ENCODE measurements around the gene MBD3. TPM values are rescaled to one million over a fixed set of nuclear protein-coding genes. Genes with fewer than 3 reads are reported as not detected.

Gene MBD3
- total RNA-seq, 1 donor from 2014 or later = 106 TPM

- no peaks in the 10 kb centered on the region for H3K9me3 Mint-ChIP-seq (ENCODE audit: unreplicated experiment)
Measured at GRCh38 chr19:1584500-1585242, 8.0 kb downstream of the MBD3 start.

GRCh38 chr19:1582201-1582600 lies 10.5 kb downstream of the MBD3 start:
- TF ChIP-seq CTCF (IDR thresholded peaks at IDR 0.05; ENCODE audit: partially characterized antibody, unreplicated experiment) = no peak
- H3K36me3 Mint-ChIP-seq (ENCODE audit: unreplicated experiment) = peaks cover 5% of the 10 kb centered on the region
- H3K9me3 Mint-ChIP-seq (ENCODE audit: unreplicated experiment) = no peaks in the 10 kb centered on the region

More at GRCh38 chr19:1584500-1585242, 8.0 kb downstream of the MBD3 start:
- H3K36me3 Mint-ChIP-seq (ENCODE audit: unreplicated experiment) = peaks cover 5% of the 10 kb centered on the region
- H3K27ac Mint-ChIP-seq (ENCODE audit: unreplicated experiment) = no peak overlapping the region
- no peak overlapping the region for H3K4me3 Mint-ChIP-seq (ENCODE audit: unreplicated experiment)
- H3K4me1 Mint-ChIP-seq (ENCODE audit: low read depth, unreplicated experiment) = peaks cover 10% of the 10 kb centered on the region
- no peak for DNase-seq
- no peak for TF ChIP-seq CTCF (IDR thresholded peaks at IDR 0.05; ENCODE audit: partially characterized antibody, unreplicated experiment)
- H3K27me3 Mint-ChIP-seq (ENCODE audit: unreplicated experiment) = no peaks in the 10 kb centered on the region

GRCh38 chr19:1580957-1581356 lies 11.7 kb downstream of the MBD3 start:
- Mint-ChIP-seq H3K4me3 (ENCODE audit: unreplicated experiment) (no peak overlapping the region), H3K9me3 (ENCODE audit: unreplicated experiment) (no peaks in the 10 kb centered on the region), H3K36me3 (ENCODE audit: unreplicated experiment) (peaks cover 2% of the 10 kb centered on the region), H3K27me3 (ENCODE audit: unreplicated experiment) (peaks cover under 1% of the 10 kb centered on the region), H3K4me1 (ENCODE audit: low read depth, unreplicated experiment) (no peaks in the 10 kb centered on the region), H3K27ac (ENCODE audit: unreplicated experiment) (no peak overlapping the region)
- DNase-seq = no peak
- TF ChIP-seq CTCF (IDR thresholded peaks at IDR 0.05; ENCODE audit: partially characterized antibody, unreplicated experiment) = no peak

More at GRCh38 chr19:1582201-1582600, 10.5 kb downstream of the MBD3 start:
- Mint-ChIP-seq H3K4me3 (ENCODE audit: unreplicated experiment) (no peak overlapping the region), H3K27ac (ENCODE audit: unreplicated experiment) (no peak overlapping the region), H3K4me1 (ENCODE audit: low read depth, unreplicated experiment) (peaks cover under 1% of the 10 kb centered on the region), H3K27me3 (ENCODE audit: unreplicated experiment) (no peaks in the 10 kb centered on the region)
- no peak for DNase-seq

GRCh38 chr19:1580382-1580781 lies 12.3 kb downstream of the MBD3 start:
- Mint-ChIP-seq H3K27ac (ENCODE audit: unreplicated experiment) (no peak overlapping the region), H3K9me3 (ENCODE audit: unreplicated experiment) (no peaks in the 10 kb centered on the region), H3K4me3 (ENCODE audit: unreplicated experiment) (no peak overlapping the region), H3K36me3 (ENCODE audit: unreplicated experiment) (no peaks in the 10 kb centered on the region), H3K27me3 (ENCODE audit: unreplicated experiment) (peaks cover 4% of the 10 kb centered on the region), H3K4me1 (ENCODE audit: low read depth, unreplicated experiment) (no peaks in the 10 kb centered on the region)
- TF ChIP-seq CTCF (IDR thresholded peaks at IDR 0.05; ENCODE audit: partially characterized antibody, unreplicated experiment) = no peak
- no peak for DNase-seq

GRCh38 chr19:1579222-1579621 lies 13.4 kb downstream of the MBD3 start:
- H3K27ac Mint-ChIP-seq (ENCODE audit: unreplicated experiment) = no peak overlapping the region

More at GRCh38 chr19:1579222-1579621, 13.4 kb downstream of the MBD3 start:
- H3K36me3 Mint-ChIP-seq (ENCODE audit: unreplicated experiment) = no peaks in the 10 kb centered on the region
- H3K4me3 Mint-ChIP-seq (ENCODE audit: unreplicated experiment) = no peak overlapping the region
- no peaks in the 10 kb centered on the region for H3K9me3 Mint-ChIP-seq (ENCODE audit: unreplicated experiment)
- peaks cover 7% of the 10 kb centered on the region for H3K27me3 Mint-ChIP-seq (ENCODE audit: unreplicated experiment)
- no peaks in the 10 kb centered on the region for H3K4me1 Mint-ChIP-seq (ENCODE audit: low read depth, unreplicated experiment)
- no peak for TF ChIP-seq CTCF (IDR thresholded peaks at IDR 0.05; ENCODE audit: partially characterized antibody, unreplicated experiment)
- DNase-seq = no peak

All from glutamatergic neuron (in vitro differentiated cells).